Keratinocyte (primary cell): Measurements from ENCODE around the gene MSI2.

Source experiments
- CTCF ChIP-seq, 3 experiments: IDR thresholded peaks in 1 of 3; conservative IDR thresholded peaks in 1 of 3; optimal IDR thresholded peaks in 1 of 3; 2 replicates in 2 of 3; 3 replicates in 1 of 3; pipeline versions ENCODE3 to v1.5.1; 2011; ENCODE audit warnings: low read length in 3 of 3, mild to moderate bottlenecking in 3 of 3, moderate library complexity in 2 of 3, control low read depth in 1 of 3, inconsistent platforms in 1 of 3; ENCODE audit not compliant: insufficient read depth in 2 of 3; ENCODE audit errors: extremely low read depth in 1 of 3
- EZH2 ChIP-seq: IDR thresholded peaks from one replicate; pipeline ENCODE4 v1.6.1; 2012; ENCODE audit warnings: inconsistent platforms, mild to moderate bottlenecking, low read length, moderate library complexity

DNA sequence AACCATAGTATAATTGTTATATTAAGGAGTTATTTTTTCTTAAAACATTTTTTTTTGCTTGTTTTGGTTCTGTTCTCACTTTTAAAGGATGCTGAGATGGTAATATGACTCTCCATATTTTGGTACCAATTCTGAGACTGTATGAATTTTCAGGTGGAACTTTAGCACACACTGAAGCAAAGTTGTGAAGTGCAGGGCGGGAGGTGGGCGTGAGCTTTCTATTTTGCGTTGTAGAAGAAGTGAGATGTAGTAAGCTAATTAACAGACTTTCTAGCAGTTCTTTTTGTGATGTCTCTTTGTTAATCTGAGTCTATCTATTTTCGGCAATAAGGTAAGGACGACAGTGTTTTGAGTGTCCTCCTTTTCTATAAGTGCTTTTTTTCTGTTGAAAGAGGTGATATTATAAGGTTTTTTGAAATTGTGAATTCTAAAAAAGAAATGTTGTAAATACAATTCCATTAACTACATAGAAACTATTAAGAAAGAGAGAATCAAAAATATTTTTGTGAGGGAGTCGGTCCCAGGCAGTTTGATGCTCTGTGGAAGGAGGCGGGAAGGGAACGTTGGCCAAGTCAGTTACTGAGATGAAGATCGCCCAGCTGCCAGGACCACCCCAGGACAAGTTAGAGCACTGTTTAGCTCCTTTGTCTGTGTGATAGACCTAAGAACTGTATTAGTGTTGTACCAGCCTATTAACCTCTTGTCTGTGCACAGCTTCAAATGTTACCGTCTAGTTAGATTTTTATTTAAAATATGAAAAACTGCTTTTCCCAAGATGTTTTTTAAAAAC, 423.8 kb downstream of the MSI2 start:
- TF ChIP-seq EZH2 (no peak), CTCF (optimal IDR thresholded peaks at IDR 0.05 in 1 of 3, IDR thresholded peaks at IDR 0.05 in 1 of 3, conservative IDR thresholded peaks at IDR 0.05 in 1 of 3; ENCODE audit: extremely low read depth in 1 of 3, insufficient read depth in 2 of 3, low read length in 3 of 3) (no peak)
